Heart left ventricle (tissue), 13 donors: ENCODE results near the gene IGDCC3.

Source experiments
- CTCF ChIP-seq, 12 donors: fragments of 200-600 bp; sonication (generic) in 4 of 12; IDR thresholded peaks; one replicate each; pipeline versions ENCODE4 v1.5.0 to v1.8.0; 2018 to 2022; ENCODE audit warnings: antibody characterized with exemption in 12 of 12, mild to moderate bottlenecking in 5 of 12
- POLR2A ChIP-seq, 2 donors: fragments of 450-650 bp; IDR thresholded peaks; one replicate each; pipeline ENCODE4 v1.6.1; 2017; ENCODE audit warnings: antibody characterized with exemption in 2 of 2, mild to moderate bottlenecking in 2 of 2, moderate library complexity in 2 of 2
- donor health status: ischemic (EF 13 %, LVEDD 7.1; RV severe dilation, severe dysfunction).
- donor health status: DM: no; HTN: yes; CAD: no.
- donor health status: DM: no; HTN: no; CAD: no.
- donor health status: ischemic (EF 25% LVEDD 6.9; RV normal size, moderate dysfunction).
- donor health status: ischemic (EF 25% LVEDD 5.7; RV mildly dilated, moderate dysfunction).
- donor health status: ischemic (EF 35%, LVEDD 5.7; RV mildly dilated, moderate dysfunction).
- donor health status: nonischemic (EF 11% LVEDD 7.7; RV severe dilation, severe dysfunction).
- donor health status: DM: yes; HTN: yes; CAD: no.
- donor health status: PGD.
- donor health status: ischemic (EF 29% LVEDD 5.4; RV normal size, mild dysfunction).
- donor health status: nonischemic (EF 23%, LVEDD 6.1; RV moderate dilation, normal function).

GRCh38 chr15:65390447-65390846 is 12.6 kb upstream of the IGDCC3 start:
- TF ChIP-seq CTCF (IDR thresholded peaks at IDR 0.05): no peak
- no peak for TF ChIP-seq POLR2A (IDR thresholded peaks at IDR 0.05)
